Measurements from ENCODE around the gene LIPC.
"Not testable (repeated sequence)": the region's sequence is repeated elsewhere in the genome, so short reads cannot be mapped to it uniquely, and the experiment has no call there.

Gene LIPC

DNA sequence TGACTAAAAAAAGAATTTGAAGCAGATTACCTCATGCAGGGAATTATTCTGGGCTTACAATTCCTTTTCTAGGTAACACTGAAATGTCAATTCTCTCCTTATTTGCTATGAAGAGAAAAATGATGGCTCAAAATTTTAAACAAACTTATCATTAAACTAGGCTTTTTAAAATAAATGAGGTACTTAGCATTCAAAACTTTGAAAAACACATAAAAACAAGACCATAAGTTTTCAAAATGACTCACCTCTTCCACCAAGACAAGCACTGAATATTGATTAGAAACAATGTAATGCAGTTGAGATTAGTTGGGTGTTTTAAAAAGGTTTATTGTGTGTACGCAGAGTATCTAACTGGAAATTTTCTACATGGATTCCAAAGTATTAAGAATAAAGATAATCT lies 163.1 kb downstream of the LIPC start:
- no peak for DNase-seq

DNA sequence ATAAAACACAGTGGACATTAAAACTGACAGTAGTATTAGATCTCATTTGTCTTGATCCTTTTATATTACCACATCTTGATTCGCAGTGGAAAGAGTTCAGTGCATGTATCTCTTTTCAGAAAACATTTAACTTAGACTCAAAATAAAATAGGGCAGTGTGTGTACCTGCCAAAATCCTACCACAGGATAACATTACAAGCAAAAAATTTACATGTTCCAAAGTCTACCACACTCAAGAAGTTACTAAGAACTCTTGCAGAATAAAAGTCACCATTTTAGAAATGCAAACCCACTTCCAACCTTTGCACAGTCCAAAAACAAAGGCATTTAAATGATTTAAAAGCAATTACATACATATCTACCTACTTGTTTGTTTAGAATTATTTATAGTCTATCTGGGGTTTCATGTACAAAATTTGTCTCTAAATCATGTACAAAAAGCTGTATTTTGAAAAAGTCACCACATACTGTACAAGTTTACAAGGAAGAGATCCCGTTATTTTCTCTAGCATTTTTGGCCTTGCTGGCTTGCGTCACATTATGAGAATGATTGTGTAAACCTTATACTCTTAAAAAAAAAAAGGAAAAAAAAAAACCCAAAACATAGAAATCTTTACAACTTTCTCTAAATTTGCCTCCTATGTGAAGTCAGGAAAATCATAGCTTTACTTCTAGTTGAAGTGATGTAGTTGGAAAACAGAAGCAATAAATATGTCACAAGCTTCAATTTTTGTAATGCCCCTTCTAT lies 163.9 kb downstream of the LIPC start:
- DNase-seq, result no peak

DNA sequence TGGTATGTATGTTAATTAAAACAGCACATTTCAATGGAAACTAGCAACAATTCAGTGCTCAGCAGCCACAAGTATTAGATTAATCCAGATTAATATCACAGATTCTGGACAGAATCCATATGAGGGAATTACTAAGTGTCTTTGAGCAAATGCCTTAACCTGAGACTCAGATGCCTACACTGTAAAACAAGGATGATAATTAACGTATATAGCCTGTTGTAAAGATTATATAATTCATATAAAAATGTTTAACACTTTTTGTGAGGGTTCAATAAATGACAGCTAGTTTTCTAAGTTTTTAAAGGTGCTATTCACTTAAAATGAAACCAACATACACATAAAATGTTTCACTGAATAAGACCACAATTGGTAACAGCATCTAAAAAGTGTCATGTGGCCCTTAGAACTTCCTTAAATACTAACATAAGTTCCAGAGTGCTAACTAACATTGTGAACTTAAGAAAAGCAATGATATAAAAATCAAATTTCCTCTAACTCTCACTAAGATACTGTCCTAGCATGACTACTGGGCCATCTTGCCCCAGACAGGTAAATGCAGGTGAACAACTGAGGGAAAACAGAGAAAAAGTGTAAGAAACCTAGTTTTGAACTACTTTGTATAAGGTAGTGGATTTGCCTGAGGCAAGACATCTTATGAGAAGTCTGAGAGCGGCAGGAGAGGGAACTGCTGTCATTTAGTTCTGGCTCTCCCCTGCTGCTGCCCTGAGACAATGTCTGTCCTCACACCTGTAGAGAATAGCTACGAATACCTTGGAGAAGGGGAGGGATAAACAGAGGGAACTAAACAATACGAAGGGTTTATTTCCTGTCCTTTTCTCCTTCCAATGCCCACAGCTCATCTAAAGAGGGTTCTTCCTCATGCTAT lies 166.4 kb downstream of the LIPC start:
- DNase-seq, result no peak

DNA sequence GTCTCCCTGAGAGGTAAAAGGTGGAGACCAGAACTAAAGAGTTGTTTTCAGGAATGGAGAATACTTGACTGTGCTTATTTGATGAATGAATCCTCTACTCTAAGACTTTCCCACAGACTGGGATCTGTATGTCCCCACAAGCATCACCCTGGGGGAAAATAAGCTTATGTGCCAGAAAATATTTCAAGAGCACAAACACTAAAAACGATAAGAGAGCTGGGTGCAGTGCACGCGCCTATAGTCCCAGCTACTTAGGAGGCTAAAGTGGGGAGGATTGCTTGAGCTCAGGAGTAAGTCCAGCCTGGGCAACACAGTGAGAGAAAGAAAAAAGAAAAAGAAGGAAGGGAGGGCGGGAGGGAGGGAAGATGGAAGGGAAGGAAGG lies 167.0 kb downstream of the LIPC start:
- DNase-seq, result no peak

DNA sequence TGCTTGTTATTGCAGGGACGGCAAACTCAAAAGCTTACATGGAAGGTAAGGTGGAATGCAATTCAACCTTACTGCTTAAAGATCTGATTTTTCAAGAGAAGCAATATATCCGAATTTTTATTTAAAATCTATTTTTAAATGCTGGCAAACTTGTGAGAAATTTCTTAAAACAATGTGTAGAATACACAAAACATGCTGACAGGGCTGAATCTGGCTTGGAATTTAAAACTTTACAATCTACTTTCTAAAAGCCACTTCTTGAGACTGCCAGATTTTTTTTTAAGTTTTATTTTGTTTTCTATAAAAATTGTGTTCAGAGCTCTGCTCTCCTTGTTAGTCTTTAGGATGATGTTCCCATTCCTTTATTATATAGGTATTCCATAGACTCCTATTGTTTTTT lies 171.0 kb downstream of the LIPC start:
- no peak for DNase-seq

DNA sequence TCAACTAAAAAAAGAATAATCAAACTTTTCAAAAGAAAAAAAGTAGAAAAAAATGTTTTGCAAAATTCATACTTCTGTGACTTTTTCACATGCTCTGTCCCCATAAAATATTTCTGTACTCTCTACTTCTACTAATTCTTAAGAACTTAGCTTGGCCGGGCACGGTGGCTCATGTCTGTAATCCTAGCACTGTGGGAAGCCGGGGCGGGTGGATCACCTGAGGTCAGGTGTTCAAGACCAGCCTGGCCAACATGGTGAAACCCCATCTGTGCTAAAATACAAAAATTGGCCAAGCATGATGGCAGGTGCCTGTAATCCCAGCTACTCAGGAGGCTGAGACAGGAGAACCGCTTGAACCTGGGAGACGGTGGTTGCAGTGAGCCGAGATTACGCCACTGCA lies 172.1 kb downstream of the LIPC start:
- DNase-seq, result not testable (repeated sequence)

DNA sequence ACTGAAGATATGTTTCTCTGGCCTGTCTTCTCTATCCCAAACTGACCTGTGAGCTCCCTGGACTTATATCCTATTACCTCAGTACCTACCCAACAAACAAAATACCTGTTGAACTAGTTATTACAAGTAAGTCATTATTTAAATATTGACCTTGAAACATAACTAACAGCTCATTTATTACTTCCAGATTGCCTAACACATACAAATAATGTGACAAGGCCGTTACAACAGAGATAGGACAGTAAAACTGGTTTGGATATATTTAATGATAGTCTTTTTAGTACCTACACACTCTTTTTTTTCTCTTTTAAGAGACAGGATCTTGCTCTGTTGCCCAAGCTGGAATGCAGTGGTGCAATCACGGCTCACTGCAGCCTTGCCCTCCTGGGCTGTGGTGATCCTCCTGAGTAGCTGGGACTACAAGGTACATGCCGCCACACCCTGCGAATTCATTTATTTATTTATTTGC lies 172.7 kb downstream of the LIPC start:
- no peak for DNase-seq

DNA sequence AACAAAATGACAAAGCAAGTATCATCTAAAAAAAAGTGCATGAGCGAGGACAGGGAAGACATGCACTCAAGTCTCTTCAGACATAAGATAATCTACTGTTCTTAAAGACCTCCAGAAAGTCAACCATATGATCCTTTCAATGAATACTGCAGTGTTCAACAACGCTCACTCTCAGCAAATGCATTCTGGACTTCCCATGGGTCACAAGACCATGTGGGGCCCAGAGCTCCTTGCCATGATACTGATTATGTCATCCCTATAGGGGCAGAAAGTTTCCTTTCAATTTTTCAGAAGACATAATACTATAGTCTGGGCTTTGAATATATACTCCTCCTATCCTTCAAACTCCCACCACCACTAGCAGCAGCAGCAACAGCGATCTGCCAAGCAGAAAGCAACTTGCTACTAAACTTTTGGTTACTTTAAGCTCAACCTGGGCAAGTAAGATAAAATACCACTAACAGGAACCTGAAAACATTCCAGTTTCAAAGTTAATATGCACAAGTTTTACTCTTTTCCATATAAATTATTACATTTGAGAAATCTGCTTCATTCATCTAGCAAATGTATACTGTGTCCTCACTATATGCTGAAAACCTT lies 174.2 kb downstream of the LIPC start:
- no peak for DNase-seq

DNA sequence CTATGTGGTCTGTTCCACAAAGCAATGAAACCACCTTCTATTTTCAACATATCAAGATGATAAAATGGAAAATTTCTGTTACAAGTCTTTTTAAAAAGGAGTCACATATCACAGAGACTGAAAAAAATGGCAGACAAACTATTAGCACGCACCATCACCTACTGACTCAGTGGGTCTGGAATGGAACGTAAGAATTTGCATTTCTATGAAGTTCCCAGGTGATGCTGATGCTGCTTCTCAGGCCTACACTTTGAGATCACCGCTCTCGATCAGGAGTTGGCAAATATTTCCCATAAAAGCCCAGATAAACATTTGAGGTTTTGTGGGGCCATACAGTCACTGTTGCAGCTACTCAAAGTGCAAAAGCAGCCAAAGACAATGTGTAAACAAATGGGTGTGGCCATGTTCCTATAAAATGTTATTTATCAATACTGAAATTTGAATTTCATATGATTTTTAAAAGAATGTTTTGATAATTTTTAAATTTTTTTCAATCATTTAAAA lies 174.8 kb downstream of the LIPC start:
- DNase-seq, result no peak

DNA sequence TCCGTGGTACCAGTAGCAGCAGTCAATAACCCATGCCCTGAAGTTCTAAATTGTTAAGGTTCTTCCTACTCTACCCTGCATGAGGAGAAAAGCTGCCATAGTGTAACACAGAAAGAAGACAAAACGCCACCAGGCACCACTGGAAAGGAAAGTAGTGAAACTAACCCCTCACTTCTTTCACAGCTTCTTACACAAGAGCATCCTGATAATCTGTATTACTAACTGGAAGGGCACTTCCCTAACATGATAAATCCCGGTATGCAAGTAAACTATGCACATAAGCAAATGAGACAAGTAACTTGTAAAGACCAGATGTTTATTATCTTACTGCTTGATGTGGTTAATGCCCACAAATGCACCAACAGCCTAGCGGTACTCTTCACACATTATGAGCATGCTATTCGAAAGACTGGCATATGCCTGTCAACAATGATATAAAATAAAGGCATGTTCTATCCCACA lies 176.4 kb downstream of the LIPC start:
- DNase-seq, result no peak

DNA sequence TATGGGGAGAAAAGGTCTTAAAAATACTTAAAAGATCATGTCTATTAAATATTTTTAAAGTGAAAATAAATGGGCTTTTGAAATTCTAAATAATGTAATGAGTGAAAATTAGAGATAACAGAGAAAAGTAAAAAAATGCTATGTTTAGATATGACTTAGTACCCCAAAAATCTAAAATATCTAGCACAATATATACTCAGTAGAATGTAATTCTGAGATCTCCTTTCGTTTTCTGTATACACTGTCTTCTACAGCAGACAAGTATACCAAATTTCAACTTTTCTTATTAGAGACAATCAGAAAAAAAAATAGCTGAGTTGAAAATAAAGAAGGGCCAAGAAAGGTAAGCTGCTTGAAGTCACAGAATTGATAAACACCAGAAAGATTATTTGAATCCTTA lies 176.9 kb downstream of the LIPC start:
- no peak for DNase-seq

DNA sequence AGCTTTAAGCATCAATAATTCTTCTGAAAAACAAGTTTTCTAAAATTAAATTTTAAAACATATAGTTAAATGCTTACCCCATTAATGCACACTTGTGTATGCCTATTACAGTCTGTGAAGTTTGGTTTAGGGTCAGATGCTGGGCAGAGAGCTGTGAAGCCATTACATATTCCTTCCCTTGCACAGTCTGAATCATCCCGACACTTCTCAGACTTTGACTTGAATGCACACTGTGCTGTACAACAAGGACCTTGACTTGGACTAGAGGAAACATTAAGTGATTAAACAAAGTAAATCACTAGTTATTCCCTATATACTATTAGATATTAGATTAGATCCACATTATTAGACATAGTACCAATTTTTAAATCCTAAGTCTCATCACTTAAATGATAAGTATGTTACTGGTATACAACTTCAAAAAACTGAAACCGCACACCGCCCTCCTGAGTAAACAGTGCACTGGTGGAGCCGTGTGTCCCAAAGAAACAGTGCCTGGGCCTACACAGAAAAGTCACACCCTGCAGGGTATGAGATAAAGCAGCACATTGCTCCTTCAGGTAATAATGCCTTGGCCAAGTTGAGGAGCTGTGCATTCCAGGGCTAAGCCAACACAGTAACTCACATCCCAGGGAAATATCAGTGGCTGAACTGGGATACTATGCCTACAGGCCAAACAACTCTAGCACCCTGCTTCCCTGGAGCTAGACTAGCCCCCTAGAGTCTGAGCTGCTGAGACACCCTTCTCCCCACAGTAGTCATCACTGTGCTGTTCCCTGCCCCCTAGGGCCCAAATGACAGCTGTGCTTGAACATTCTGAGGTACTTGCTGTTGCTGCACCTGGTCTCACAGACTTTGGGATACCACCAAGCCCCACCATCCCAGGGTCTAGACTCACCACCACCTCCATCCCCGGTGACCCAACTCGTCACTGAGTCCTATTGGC lies 180.2 kb downstream of the LIPC start:
- no peak for DNase-seq

DNA sequence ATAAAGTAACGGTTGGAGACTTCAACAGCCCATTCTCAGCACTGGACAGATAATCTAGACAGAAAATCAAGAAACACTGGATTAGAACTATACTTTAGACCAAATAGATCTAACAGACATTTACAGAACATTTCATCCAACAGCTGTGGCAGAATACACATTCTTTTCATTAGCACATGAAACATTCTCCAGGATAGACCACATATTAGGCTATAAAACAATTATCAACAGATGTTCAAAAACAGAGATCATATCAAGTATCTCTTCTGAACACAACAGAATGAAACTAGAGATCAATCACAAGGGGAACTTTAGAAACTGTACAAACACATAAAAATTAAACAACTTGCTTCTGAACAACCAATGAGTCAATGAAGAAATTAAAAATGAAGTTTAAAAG lies 184.4 kb downstream of the LIPC start:
- no peak for DNase-seq

Data from activated T-cell treated with anti-CD3 and anti-CD28 coated beads, Interleukin-2, amount 50 U/mL, for 48 hours (primary cell).